HCT116 (cell line): ENCODE measurements around the gene TP53. TPM values are rescaled to one million over a fixed set of nuclear protein-coding genes. Genes with fewer than 3 reads are reported as not detected.

Source experiments
- ATAC-seq: fragments of 200-7000 bp; cut with Tn5 transposase; 2 replicates; pipeline ENCODE4 v1.9.1; 2020; ENCODE audit warnings: mild to moderate bottlenecking, moderate library complexity
- BruUV-seq: library from RNA; stranded (reverse); fragments of 400-500 nt; replicated peaks from 2 replicates; lab custom pipeline; 2021; lab: Mats Ljungman, UMichigan
- CTCF ChIA-PET: fragments of 300-600 bp; sonication (Branson Sonifier 250); formaldehyde crosslinking; loops from one replicate; lab custom pipeline; 2021; ENCODE audit warnings: antibody characterized with exemption; lab: Charles Lee
- POLR2A ChIA-PET: fragments of 300-600, 350-600 bp; sonication (Branson Sonifier 250); formaldehyde crosslinking; loops from one replicate; lab custom pipeline; 2021; ENCODE audit warnings: antibody characterized with exemption; lab: Charles Lee
- RAD21 ChIA-PET, 2 experiments: fragments of 300-600 bp; sonication (Branson Sonifier 250); formaldehyde crosslinking; loops; one replicate each; lab custom pipeline; 2023; ENCODE audit warnings: low total read pairs in 2 of 2; ENCODE audit not compliant: uncharacterized antibody in 2 of 2, unreplicated experiment in 2 of 2, low non-redundant PET in 1 of 2; lab: Charles Lee
- DNase-seq: peaks from one replicate; pipeline ENCODE4 v3.0.0-alpha.2; 2010; ENCODE audit warnings: low read depth, low spot score
- H2AFZ ChIP-seq: fragments of 200-600 bp; shearing (Covaris generic), sonication (generic); 2 replicates; pipeline ENCODE4 v1.6.1; 2017; ENCODE audit warnings: low read depth, mixed run types, mixed read lengths, antibody characterized with exemption, low read length; ENCODE audit not compliant: poor library complexity, severe bottlenecking
- H3K27ac ChIP-seq: 2 replicates; pipeline ENCODE4 v1.5.1; 2012; ENCODE audit warnings: low read depth, low read length
- H3K27me3 ChIP-seq: fragments of 200-600 bp; sonication (generic); 2 replicates; pipeline ENCODE4 v1.6.1; 2016; ENCODE audit warnings: mixed run types, low read length, mixed read lengths; ENCODE audit not compliant: insufficient read depth
- H3K36me3 ChIP-seq, 2 experiments: fragments of 200-500 bp in 1 of 2; fragments of 200-600 bp in 1 of 2; sonication (Bioruptor generic) in 1 of 2; sonication (generic) in 1 of 2; 2 replicates each; pipeline versions ENCODE4 v1.5.1 to v1.6.1; 2014 to 2016; ENCODE audit warnings: low read length in 2 of 2, inconsistent platforms in 1 of 2, mixed read lengths in 1 of 2, mixed run types in 1 of 2; ENCODE audit not compliant: insufficient read depth in 2 of 2, control insufficient read depth in 1 of 2
- H3K4me1 ChIP-seq, 2 experiments: fragments of 200-600 bp in 1 of 2; sonication (generic) in 1 of 2; 2 replicates each; pipeline versions ENCODE4 v1.5.1 to v1.6.1; 2012 to 2017; ENCODE audit warnings: low read length in 2 of 2, inconsistent platforms in 1 of 2, mild to moderate bottlenecking in 1 of 2, mixed read lengths in 1 of 2, mixed run types in 1 of 2, moderate library complexity in 1 of 2; ENCODE audit not compliant: insufficient read depth in 2 of 2, control insufficient read depth in 1 of 2
- H3K4me2 ChIP-seq: fragments of 200-600 bp; sonication (generic); 2 replicates; pipeline ENCODE4 v1.6.1; 2017; ENCODE audit warnings: mixed run types, low read length, mixed read lengths
- H3K4me3 ChIP-seq, 2 experiments: fragments of 200-600 bp in 1 of 2; sonication (generic) in 1 of 2; replicated peaks in 1 of 2; 2 replicates each; pipeline ENCODE4 v1.5.1; 2011 to 2016; ENCODE audit warnings: low read length in 2 of 2, control low read depth in 1 of 2, low read depth in 1 of 2, mild to moderate bottlenecking in 1 of 2, mixed read lengths in 1 of 2, mixed run types in 1 of 2
- H3K79me2 ChIP-seq: fragments of 200-600 bp; sonication (generic); 2 replicates; pipeline ENCODE4 v1.6.1; 2017; ENCODE audit warnings: mild to moderate bottlenecking, mixed run types, low read length, moderate library complexity, mixed read lengths; ENCODE audit not compliant: insufficient read depth
- H3K9ac ChIP-seq: fragments of 200-600 bp; sonication (generic); 2 replicates; pipeline ENCODE4 v1.6.1; 2016; ENCODE audit warnings: low read length, mixed read lengths
- H3K9me2 ChIP-seq: fragments of 200-600 bp; sonication (generic), shearing (Covaris generic); 2 replicates; pipeline ENCODE4 v1.6.1; 2017; ENCODE audit warnings: mixed run types, mild to moderate bottlenecking, moderate library complexity; ENCODE audit not compliant: insufficient read depth
- H3K9me3 ChIP-seq, 2 experiments: fragments of 200-500 bp in 1 of 2; fragments of 200-600 bp in 1 of 2; sonication (Bioruptor generic) in 1 of 2; sonication (generic) in 1 of 2; 2 replicates each; pipeline ENCODE4 v1.6.1; 2014 to 2017; ENCODE audit warnings: low read length in 2 of 2, mixed read lengths in 2 of 2, inconsistent platforms in 1 of 2, low read depth in 1 of 2, mild to moderate bottlenecking in 1 of 2, mixed run types in 1 of 2, moderate library complexity in 1 of 2; ENCODE audit not compliant: control insufficient read depth in 1 of 2, insufficient read depth in 1 of 2
- H4K20me1 ChIP-seq: fragments of 200-600 bp; sonication (generic), shearing (Covaris generic); 2 replicates; pipeline ENCODE4 v1.6.1; 2017; ENCODE audit warnings: mixed run types, mild to moderate bottlenecking, moderate library complexity; ENCODE audit not compliant: insufficient read depth
- ATF3 ChIP-seq: IDR thresholded peaks from 2 replicates; pipeline ENCODE4 v1.6.1; 2012
- CEBPB ChIP-seq: IDR thresholded peaks from 2 replicates; pipeline ENCODE4 v1.6.1; 2012; ENCODE audit warnings: low read depth
- CTCF ChIP-seq, 3 experiments: fragments of 200-600 bp in 1 of 3; sonication (generic) in 1 of 3; IDR thresholded peaks in 2 of 3; conservative IDR thresholded peaks in 1 of 3; 2 replicates each; pipeline ENCODE4 v1.5.1; 2012 to 2017; ENCODE audit warnings: low read depth in 2 of 3, low read length in 2 of 3, antibody characterized with exemption in 1 of 3, borderline replicate concordance in 1 of 3, control low read depth in 1 of 3, mild to moderate bottlenecking in 1 of 3, mixed read lengths in 1 of 3, mixed run types in 1 of 3, moderate library complexity in 1 of 3; ENCODE audit not compliant: insufficient read depth in 1 of 3
- EGR1 ChIP-seq: IDR thresholded peaks from 2 replicates; pipeline ENCODE4 v1.6.1; 2012; ENCODE audit warnings: low read depth
- ELF1 ChIP-seq: IDR thresholded peaks from 2 replicates; pipeline ENCODE4 v1.6.1; 2012; ENCODE audit warnings: low read depth, borderline replicate concordance
- EZH2 ChIP-seq: fragments of 200-600 bp; sonication (generic); IDR thresholded peaks from 2 replicates; pipeline ENCODE4 v1.6.1; 2017; ENCODE audit warnings: antibody characterized with exemption, mixed run types
- JUND ChIP-seq: IDR thresholded peaks from 2 replicates; pipeline ENCODE4 v1.6.1; 2012
- MAX ChIP-seq: IDR thresholded peaks from 2 replicates; pipeline ENCODE4 v1.6.1; 2012
- POLR2A ChIP-seq: IDR thresholded peaks from 2 replicates; pipeline ENCODE4 v1.7.0; 2011; ENCODE audit warnings: borderline replicate concordance; ENCODE audit not compliant: insufficient read depth, insufficient read length; ENCODE audit errors: extremely low read depth
- POLR2AphosphoS5 ChIP-seq: IDR thresholded peaks from 2 replicates; pipeline ENCODE4 v1.6.1; 2011; ENCODE audit warnings: mild to moderate bottlenecking, low read depth, low read length, moderate library complexity
- RAD21 ChIP-seq: IDR thresholded peaks from 2 replicates; pipeline ENCODE4 v1.6.1; 2012; ENCODE audit warnings: low read depth, mild to moderate bottlenecking
- REST ChIP-seq: IDR thresholded peaks from 2 replicates; pipeline ENCODE4 v1.6.1; 2012; ENCODE audit warnings: low read depth
- SIN3A ChIP-seq: IDR thresholded peaks from 2 replicates; pipeline ENCODE4 v1.6.1; 2012; ENCODE audit warnings: low read depth
- SRF ChIP-seq: IDR thresholded peaks from 2 replicates; pipeline ENCODE4 v1.6.1; 2012; ENCODE audit warnings: low read depth
- TCF7L2 ChIP-seq: IDR thresholded peaks from 2 replicates; pipeline ENCODE4 v1.7.0; 2011; ENCODE audit warnings: borderline replicate concordance, inconsistent platforms; ENCODE audit not compliant: insufficient read depth, insufficient read length; ENCODE audit errors: extremely low read depth
- YY1 ChIP-seq: IDR thresholded peaks from 2 replicates; pipeline ENCODE4 v1.6.1; 2011; ENCODE audit warnings: low read length, low read depth, moderate library complexity, mild to moderate bottlenecking; ENCODE audit not compliant: insufficient replicate concordance; ENCODE audit errors: extremely low read depth
- ZNF274 ChIP-seq: fragments of 200-500 bp; sonication (Bioruptor generic); IDR thresholded peaks from 2 replicates; pipeline ENCODE4 v1.6.1; 2014; ENCODE audit warnings: mild to moderate bottlenecking, low read depth, low read length, inconsistent platforms
- intact Hi-C: fragments of 100-400 bp; cut with micrococcal nuclease; formaldehyde crosslinking; loops from 2 replicates; pipeline ENCODE4 v1.10.0; 2022
- total RNA-seq: library from RNA; stranded (reverse); gene quantifications from one replicate; pipeline ENCODE4 v1.2.1, GENCODE V29; 2021; ENCODE audit not compliant: unreplicated experiment
- TF ChIP-seq, protein P1 (sequence below): IDR thresholded peaks from 2 replicates; pipeline ENCODE4 v1.6.1; 2011; ENCODE audit warnings: mild to moderate bottlenecking, low read length, moderate library complexity; ENCODE audit not compliant: insufficient replicate concordance; ENCODE audit errors: extremely low read depth

Gene TP53
- total RNA-seq, 1 experiment from 2014 or later = 110 TPM

- Histone ChIP-seq H3K9me2 (no peaks in the 10 kb centered on the region), H3K9me3 (peaks cover 0 to 5% of the 10 kb centered on the region in 2 experiments; a peak in 1 of 4 replicates), H3K9ac (no peak overlapping the region), H4K20me1 (no peaks in the 10 kb centered on the region), H2AFZ (no peak overlapping the region), H3K36me3 (peaks cover 19 to 24% of the 10 kb centered on the region in 2 experiments), H3K4me3 (no peak overlapping the region), H3K27me3 (no peaks in the 10 kb centered on the region), H3K4me1 (no peaks in the 10 kb centered on the region), H3K79me2 (peaks cover 8% of the 10 kb centered on the region; the same call in 1 of the 2 replicates), H3K4me2 (no peak overlapping the region), H3K27ac (no peak overlapping the region)
- no TSS peak for BruUV-seq
- CTCF ChIA-PET = no interaction called here
- ATAC-seq (no peak), DNase-seq (no peak)
- RAD21 ChIA-PET = no interaction called here
- POLR2A ChIA-PET = no interaction called here
- TF ChIP-seq REST (no peak), ELF1 (no peak), ATF3 (no peak), YY1 (no peak), JUND (no peak), CTCF (IDR thresholded peaks at IDR 0.05 in 2 of 3, conservative IDR thresholded peaks at IDR 0.05 in 1 of 3; ENCODE audit: borderline replicate concordance in 1 of 3, insufficient read depth in 1 of 3, low read depth in 2 of 3, low read length in 2 of 3) (no peak), EZH2 (no peak), ZNF274 (no peak), RAD21 (no peak), SRF (no peak), TCF7L2 (no peak), POLR2A (no peak), MAX (no peak), CEBPB (no peak), POLR2AphosphoS5 (no peak), EGR1 (no peak), SIN3A (no peak)
- TF ChIP-seq, protein P1, sequence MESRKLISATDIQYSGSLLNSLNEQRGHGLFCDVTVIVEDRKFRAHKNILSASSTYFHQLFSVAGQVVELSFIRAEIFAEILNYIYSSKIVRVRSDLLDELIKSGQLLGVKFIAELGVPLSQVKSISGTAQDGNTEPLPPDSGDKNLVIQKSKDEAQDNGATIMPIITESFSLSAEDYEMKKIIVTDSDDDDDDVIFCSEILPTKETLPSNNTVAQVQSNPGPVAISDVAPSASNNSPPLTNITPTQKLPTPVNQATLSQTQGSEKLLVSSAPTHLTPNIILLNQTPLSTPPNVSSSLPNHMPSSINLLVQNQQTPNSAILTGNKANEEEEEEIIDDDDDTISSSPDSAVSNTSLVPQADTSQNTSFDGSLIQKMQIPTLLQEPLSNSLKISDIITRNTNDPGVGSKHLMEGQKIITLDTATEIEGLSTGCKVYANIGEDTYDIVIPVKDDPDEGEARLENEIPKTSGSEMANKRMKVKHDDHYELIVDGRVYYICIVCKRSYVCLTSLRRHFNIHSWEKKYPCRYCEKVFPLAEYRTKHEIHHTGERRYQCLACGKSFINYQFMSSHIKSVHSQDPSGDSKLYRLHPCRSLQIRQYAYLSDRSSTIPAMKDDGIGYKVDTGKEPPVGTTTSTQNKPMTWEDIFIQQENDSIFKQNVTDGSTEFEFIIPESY = no peak
- intact Hi-C loops = no loop called here
These were observed 10.8 kb downstream of the TP53 start for GRCh38 chr17:7676533-7676932.
